Endodermal cell (in vitro differentiated cells): ENCODE measurements around the gene PAWR. TPM values are rescaled to one million over a fixed set of nuclear protein-coding genes. Genes with fewer than 3 reads are reported as not detected.
A peak's percentile ranks its signal among the peaks of the same experiment; 100 is the strongest.
"Not testable (repeated sequence)": the region's sequence is repeated elsewhere in the genome, so short reads cannot be mapped to it uniquely, and the experiment has no call there.

ENCODE experiments used
- DNase-seq: peaks from one replicate; pipeline ENCODE4 v3.0.0-alpha.2; 2017
- H3K27ac ChIP-seq: 2 replicates; pipeline ENCODE4 v1.5.1; 2013; ENCODE audit warnings: mild to moderate bottlenecking, low read depth, low read length, moderate library complexity
- H3K27me3 ChIP-seq: 2 replicates; pipeline ENCODE4 v1.6.1; 2013; ENCODE audit warnings: mild to moderate bottlenecking, low read length, moderate library complexity; ENCODE audit not compliant: insufficient read depth, control insufficient read depth, poor library complexity, severe bottlenecking
- H3K36me3 ChIP-seq: 2 replicates; pipeline ENCODE4 v1.7.0; 2013; ENCODE audit warnings: mild to moderate bottlenecking, low read length, moderate library complexity; ENCODE audit not compliant: control insufficient read depth, insufficient read depth
- H3K4me1 ChIP-seq: one replicate; pipeline ENCODE4 v1.7.0; 2013; ENCODE audit warnings: low read length; ENCODE audit not compliant: control insufficient read depth, insufficient read depth
- H3K4me3 ChIP-seq: 2 replicates; pipeline ENCODE4 v1.5.1; 2013; ENCODE audit warnings: mild to moderate bottlenecking, low read length, moderate library complexity
- H3K9ac ChIP-seq: 2 replicates; pipeline ENCODE4 v1.6.1; 2013; ENCODE audit warnings: mild to moderate bottlenecking, low read length, moderate library complexity; ENCODE audit not compliant: poor library complexity, severe bottlenecking; ENCODE audit errors: extremely low read depth
- H3K9me3 ChIP-seq: 2 replicates; pipeline ENCODE4 v1.6.1; 2013; ENCODE audit warnings: mild to moderate bottlenecking, low read length, moderate library complexity; ENCODE audit not compliant: control insufficient read depth
- H3K27ac Mint-ChIP-seq: 2 replicates; pipeline ENCODE4 v1.8.0; 2020; ENCODE audit warnings: mixed read lengths
- H3K27me3 Mint-ChIP-seq: 2 replicates; pipeline ENCODE4 v1.8.0; 2021; ENCODE audit warnings: mild to moderate bottlenecking, mixed read lengths; ENCODE audit not compliant: insufficient read depth
- H3K36me3 Mint-ChIP-seq: 2 replicates; pipeline ENCODE4 v1.8.0; 2020; ENCODE audit warnings: low read depth, mixed read lengths
- H3K4me1 Mint-ChIP-seq: 2 replicates; pipeline ENCODE4 v1.8.0; 2020; ENCODE audit warnings: mixed read lengths
- H3K4me3 Mint-ChIP-seq: 2 replicates; pipeline ENCODE4 v1.8.0; 2020; ENCODE audit warnings: mild to moderate bottlenecking, moderate library complexity, mixed read lengths
- H3K9me3 Mint-ChIP-seq: 2 replicates; pipeline ENCODE4 v1.8.0; 2020; ENCODE audit warnings: mild to moderate bottlenecking, mixed read lengths
- WGBS, 2 experiments: methylation state at CpG; one replicate each; pipeline versions ENCODE4 v1.1.5 to v1.1.7; 2013; ENCODE audit warnings: missing lambda C conversion rate in 2 of 2, mixed read lengths in 1 of 2; ENCODE audit not compliant: insufficient coverage in 1 of 2, insufficient read length in 1 of 2; 5-methylcytosine and 5-hydroxymethylcytosine counted together
- total RNA-seq, 2 donors: library from RNA; stranded (reverse); fragmentation: NEBNext Ultra II Directional in 1 of 2; extraction: Animal tissue kit (Norgen Biotek cat#: 25700) in 1 of 2; gene quantifications; 2 replicates in 1 of 2; 3 replicates in 1 of 2; pipeline ENCODE4 v1.2.1, GENCODE V29; 2021
- TF ChIP-seq, protein P1 (sequence below): fragments of 200-600 bp; sonication (generic); conservative IDR thresholded peaks from 2 replicates; pipeline ENCODE4 v1.5.0; 2021; ENCODE audit warnings: antibody characterized with exemption, mild to moderate bottlenecking

PAWR gene
- total RNA-seq, 2 donors from 2014 or later = 128 to 147 TPM

- Mint-ChIP-seq H3K9me3 (peaks cover 40% of the 10 kb centered on the region), H3K4me3 (no peak overlapping the region), H3K27me3 (no peaks in the 10 kb centered on the region), H3K4me1 (no peaks in the 10 kb centered on the region), H3K27ac (no peak overlapping the region), H3K36me3 (peaks cover 75% of the 10 kb centered on the region)
- H3K9ac ChIP-seq = no peak overlapping the region
- peaks cover 41% of the 10 kb centered on the region for H3K9me3 ChIP-seq
- H3K27me3 ChIP-seq = no peaks in the 10 kb centered on the region
- WGBS, 2 experiments = 93% methylated on average over 3 of the region's 3 CpGs
- TF ChIP-seq, protein P1, sequence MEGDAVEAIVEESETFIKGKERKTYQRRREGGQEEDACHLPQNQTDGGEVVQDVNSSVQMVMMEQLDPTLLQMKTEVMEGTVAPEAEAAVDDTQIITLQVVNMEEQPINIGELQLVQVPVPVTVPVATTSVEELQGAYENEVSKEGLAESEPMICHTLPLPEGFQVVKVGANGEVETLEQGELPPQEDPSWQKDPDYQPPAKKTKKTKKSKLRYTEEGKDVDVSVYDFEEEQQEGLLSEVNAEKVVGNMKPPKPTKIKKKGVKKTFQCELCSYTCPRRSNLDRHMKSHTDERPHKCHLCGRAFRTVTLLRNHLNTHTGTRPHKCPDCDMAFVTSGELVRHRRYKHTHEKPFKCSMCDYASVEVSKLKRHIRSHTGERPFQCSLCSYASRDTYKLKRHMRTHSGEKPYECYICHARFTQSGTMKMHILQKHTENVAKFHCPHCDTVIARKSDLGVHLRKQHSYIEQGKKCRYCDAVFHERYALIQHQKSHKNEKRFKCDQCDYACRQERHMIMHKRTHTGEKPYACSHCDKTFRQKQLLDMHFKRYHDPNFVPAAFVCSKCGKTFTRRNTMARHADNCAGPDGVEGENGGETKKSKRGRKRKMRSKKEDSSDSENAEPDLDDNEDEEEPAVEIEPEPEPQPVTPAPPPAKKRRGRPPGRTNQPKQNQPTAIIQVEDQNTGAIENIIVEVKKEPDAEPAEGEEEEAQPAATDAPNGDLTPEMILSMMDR = no peak
- H3K4me3 ChIP-seq = no peak overlapping the region
- H3K27ac ChIP-seq = no peak overlapping the region
- H3K36me3 ChIP-seq = peaks cover 42% of the 10 kb centered on the region
- DNase-seq = no peak
- no peaks in the 10 kb centered on the region for H3K4me1 ChIP-seq
Observed at GRCh38 chr12:79569679-79570078, 121.1 kb downstream of the PAWR start.

DNA sequence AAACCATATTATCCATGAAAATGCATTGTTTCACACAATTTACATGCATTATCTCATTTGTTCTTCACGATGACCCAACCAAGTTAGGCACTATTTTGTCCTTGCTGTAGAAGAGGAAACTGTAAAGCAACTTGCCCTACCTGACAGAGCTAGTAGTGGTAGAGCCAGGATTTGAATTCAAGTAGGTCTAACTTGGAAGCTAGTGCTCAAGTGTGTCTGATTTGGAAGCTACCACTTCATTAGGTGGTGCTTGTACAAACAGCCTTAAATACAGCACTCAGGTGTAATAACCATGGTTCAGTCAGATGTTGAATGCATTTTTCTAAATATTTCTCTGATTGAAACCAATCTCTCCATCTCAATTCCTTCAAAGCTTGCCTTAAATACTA lies 123.6 kb downstream of the PAWR start:
- Mint-ChIP-seq H3K27ac (no peak overlapping the region), H3K27me3 (no peaks in the 10 kb centered on the region), H3K9me3 (peaks cover 50% of the 10 kb centered on the region), H3K36me3 (peaks cover 82% of the 10 kb centered on the region), H3K4me3 (no peak overlapping the region), H3K4me1 (no peaks in the 10 kb centered on the region)
- Histone ChIP-seq H3K4me3 (no peak overlapping the region), H3K9me3 (peaks cover 57% of the 10 kb centered on the region), H3K4me1 (no peaks in the 10 kb centered on the region), H3K27ac (no peak overlapping the region), H3K36me3 (peaks cover 64% of the 10 kb centered on the region), H3K9ac (no peak overlapping the region), H3K27me3 (no peaks in the 10 kb centered on the region)
- WGBS, 2 experiments = 80 to 94% methylated on average over 1 of the region's 1 CpG
- DNase-seq = no peak
- TF ChIP-seq, protein P1 = no peak

- TF ChIP-seq, protein P1 = no peak
- H3K4me1 ChIP-seq = no peaks in the 10 kb centered on the region
- H3K4me3 ChIP-seq = peak overlapping the region; percentile 60
- Mint-ChIP-seq H3K27ac (no peak overlapping the region), H3K9me3 (peaks cover 52% of the 10 kb centered on the region), H3K4me1 (no peaks in the 10 kb centered on the region), H3K27me3 (no peaks in the 10 kb centered on the region), H3K4me3 (no peak overlapping the region), H3K36me3 (peaks cover 85% of the 10 kb centered on the region)
- H3K27me3 ChIP-seq = no peaks in the 10 kb centered on the region
- DNase-seq = no peak
- WGBS, 2 experiments = 93 to 100% methylated on average over 2 to 4 of the region's 4 CpGs
- H3K27ac ChIP-seq = no peak overlapping the region
- no peak overlapping the region for H3K9ac ChIP-seq
- peaks cover 66% of the 10 kb centered on the region for H3K36me3 ChIP-seq
- peaks cover 57% of the 10 kb centered on the region for H3K9me3 ChIP-seq
Observed at GRCh38 chr12:79566452-79567174, 124.2 kb downstream of the PAWR start.

DNA sequence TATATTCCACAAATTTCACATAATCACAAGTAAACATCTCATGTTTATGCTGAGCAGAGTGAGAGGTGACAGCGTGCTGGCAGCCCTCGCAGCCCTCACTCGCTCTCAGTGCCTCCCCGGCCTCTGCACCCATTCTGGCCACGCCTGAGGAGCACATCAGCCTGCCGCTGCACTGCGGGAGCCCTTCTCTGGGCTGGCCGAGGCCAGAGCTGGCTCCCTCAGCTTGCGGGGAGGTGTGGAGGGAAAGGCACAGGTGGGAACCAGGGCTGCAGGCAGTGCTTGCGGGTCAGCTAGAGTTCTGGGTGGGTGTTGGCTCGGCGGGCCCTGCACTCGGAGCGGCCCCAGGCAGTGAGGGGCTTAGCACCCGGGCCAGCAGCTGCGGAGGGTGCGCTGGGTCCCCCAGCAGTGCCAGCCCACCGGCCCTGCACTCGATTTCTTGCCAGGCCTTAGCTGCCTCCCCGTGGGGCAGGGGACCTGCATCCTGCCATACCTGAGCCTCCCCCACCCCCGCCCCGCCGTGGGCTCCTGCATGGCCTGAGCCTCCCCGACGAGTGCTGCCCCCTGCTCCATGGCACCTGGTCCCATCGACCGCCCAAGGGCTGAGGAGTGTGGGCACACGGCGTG lies 125.9 kb downstream of the PAWR start:
- Mint-ChIP-seq H3K36me3 (peaks cover 90% of the 10 kb centered on the region), H3K9me3 (peaks cover 64% of the 10 kb centered on the region)
- H3K4me3 ChIP-seq, H3K4me3 Mint-ChIP-seq, H3K4me1 ChIP-seq, H3K27ac ChIP-seq, H3K27ac Mint-ChIP-seq, H3K4me1 Mint-ChIP-seq, H3K9ac ChIP-seq, H3K27me3 ChIP-seq, H3K27me3 Mint-ChIP-seq: not testable (repeated sequence)
- peak; percentile 51 for DNase-seq
- Histone ChIP-seq H3K9me3 (peaks cover 71% of the 10 kb centered on the region), H3K36me3 (peaks cover 78% of the 10 kb centered on the region)
- 93 to 97% methylated on average over 3 to 29 of the region's 29 CpGs for whole genome bisulfite sequencing, 2 experiments
